ENCODE data around the gene TNPO1. TPM values are rescaled to one million over a fixed set of nuclear protein-coding genes. Genes with fewer than 3 reads are reported as not detected.

TNPO1 gene
- total RNA-seq (2021) (135 and 185 TPM in 2 replicates), Bru-seq, nascent RNA (percentile 99 among the genes with signal in this experiment), BruChase-seq, experiment 1, labeled RNA remaining after a 2-hour chase (percentile 99 among the genes with signal in this experiment), BruChase-seq, experiment 2, labeled RNA remaining after a 6-hour chase (percentile 97 among the genes with signal in this experiment)
- long read RNA-seq, full-length matches to known transcripts: 1 of 46 reads
- long read RNA-seq, partial matches to known transcripts: 16 of 46 reads
- long read RNA-seq, other reads (novel, unspliced or antisense): 29 of 46 reads

GRCh38 chr5:72816284-72817075, at the start of gene TNPO1:
TNPO1 (plus strand) TSS chr5:72816661; CDS start chr5:72816738, 77 bp downstream.
- Histone ChIP-seq H3K36me3 (ENCODE audit: low read depth) (no peaks in the 10 kb centered on the region), H3K27ac (peak within 1 kb of the TSS; percentile 75), H4K20me1 (ENCODE audit: insufficient read depth) (no peaks in the 10 kb centered on the region), H3K4me3 (peak within 1 kb of the TSS; percentile 81), H3K9me2 (ENCODE audit: insufficient read depth) (no peaks in the 10 kb centered on the region), H3F3A (ENCODE audit: insufficient read depth, low read depth) (peaks cover 18% of the 10 kb centered on the region), H2AFZ (peak within 1 kb of the TSS; percentile 98), H3K9me3 (ENCODE audit: insufficient read depth, low read depth) (no peaks in the 10 kb centered on the region), H3K4me1 (replicated peaks; ENCODE audit: insufficient read depth) (peaks cover 34% of the 10 kb centered on the region), H3K27me3 (ENCODE audit: insufficient read depth, low read depth) (no peaks in the 10 kb centered on the region), H3K4me2 (peak within 1 kb of the TSS; percentile 97), H3K79me2 (ENCODE audit: low read depth) (peaks cover 41% of the 10 kb centered on the region)
- CTCF ChIA-PET: interaction anchor here (0.6 to 3.5 kb wide), 3 partner anchors 16 to 206 kb away, joined by 5 to 18 read pairs (median 6); no protein-coding TSS in a partner anchor
- POLR2A ChIA-PET (ENCODE audit: unreplicated experiment): interaction anchor here (0.6 kb wide), 1 partner anchor 156 kb away, joined by 3 read pairs; no protein-coding TSS in a partner anchor
- peak; percentile 75 to 92 for DNase-seq
- intact Hi-C loops (cut with micrococcal nuclease; ENCODE audit: unreplicated experiment): loop anchor here (5.0 to 10.0 kb wide), 3 partner anchors 219 to 1039 kb away; no protein-coding TSS in a partner anchor
- BruUV-seq (replicated peaks): no TSS peak
- no peak for TF ChIP-seq CTCF (conservative IDR thresholded peaks at IDR 0.05)

- Histone ChIP-seq H2AFZ (no peak overlapping the region), H3K36me3 (ENCODE audit: low read depth) (no peaks in the 10 kb centered on the region), H3F3A (ENCODE audit: insufficient read depth, low read depth) (no peaks in the 10 kb centered on the region), H3K79me2 (ENCODE audit: low read depth) (no peaks in the 10 kb centered on the region), H3K4me2 (no peak overlapping the region), H3K4me1 (replicated peaks; ENCODE audit: insufficient read depth) (no peaks in the 10 kb centered on the region), H3K4me3 (no peak overlapping the region), H4K20me1 (ENCODE audit: insufficient read depth) (no peaks in the 10 kb centered on the region), H3K9me3 (ENCODE audit: insufficient read depth, low read depth) (no peaks in the 10 kb centered on the region), H3K27me3 (ENCODE audit: insufficient read depth, low read depth) (no peaks in the 10 kb centered on the region), H3K9me2 (ENCODE audit: insufficient read depth) (no peaks in the 10 kb centered on the region), H3K27ac (no peak overlapping the region)
- CTCF ChIA-PET: no interaction called here
- intact Hi-C loops (cut with micrococcal nuclease; ENCODE audit: unreplicated experiment): no loop called here
- DNase-seq: no peak
- TF ChIP-seq EZH2 (IDR thresholded peaks at IDR 0.05; ENCODE audit: low read depth) (no peak), CTCF (conservative IDR thresholded peaks at IDR 0.05) (no peak)
- no TSS peak for BruUV-seq (replicated peaks)
- POLR2A ChIA-PET (ENCODE audit: unreplicated experiment): no interaction called here
Measured at GRCh38 chr5:72767289-72768010, 49.0 kb upstream of the TNPO1 start.

- ChIA-PET CTCF (interaction anchor here (0.6 kb wide), 1 partner anchor 141 kb away, joined by 3 read pairs; no protein-coding TSS in a partner anchor), POLR2A (ENCODE audit: unreplicated experiment) (no interaction called here)
- intact Hi-C loops (cut with micrococcal nuclease; ENCODE audit: unreplicated experiment): no loop called here
- Histone ChIP-seq H3K9me2 (ENCODE audit: insufficient read depth) (no peaks in the 10 kb centered on the region), H3K9me3 (ENCODE audit: insufficient read depth, low read depth) (no peaks in the 10 kb centered on the region), H3K27ac (no peak overlapping the region), H3F3A (ENCODE audit: insufficient read depth, low read depth) (no peaks in the 10 kb centered on the region), H3K36me3 (ENCODE audit: low read depth) (no peaks in the 10 kb centered on the region), H3K4me2 (no peak overlapping the region), H3K27me3 (ENCODE audit: insufficient read depth, low read depth) (no peaks in the 10 kb centered on the region), H4K20me1 (ENCODE audit: insufficient read depth) (no peaks in the 10 kb centered on the region), H2AFZ (no peak overlapping the region), H3K4me3 (no peak overlapping the region), H3K4me1 (replicated peaks; ENCODE audit: insufficient read depth) (no peaks in the 10 kb centered on the region), H3K79me2 (ENCODE audit: low read depth) (no peaks in the 10 kb centered on the region)
- DNase-seq: no peak
- BruUV-seq (replicated peaks): no TSS peak
- no peak for TF ChIP-seq CTCF (conservative IDR thresholded peaks at IDR 0.05)
- TF ChIP-seq EZH2 (IDR thresholded peaks at IDR 0.05; ENCODE audit: low read depth): no peak
Measured at GRCh38 chr5:72770266-72770665, 46.2 kb upstream of the TNPO1 start.
